Naive thymus-derived CD4-positive, alpha-beta T cell (primary cell): ENCODE measurements around the gene SSC5D. TPM values are rescaled to one million over a fixed set of nuclear protein-coding genes. Genes with fewer than 3 reads are reported as not detected.

Experiments used
- ATAC-seq: fragments of 150-1000 bp; cut with Tn5 transposase; 2 replicates; pipeline ENCODE4 v1.10.0; 2021; ENCODE audit warnings: mild to moderate bottlenecking, moderate library complexity
- CTCF ChIA-PET: fragments of 350-600 bp; sonication (Branson Sonifier 250); formaldehyde crosslinking; loops from one replicate; lab custom pipeline; 2021; ENCODE audit warnings: antibody characterized with exemption; lab: Charles Lee
- POLR2A ChIA-PET: fragments of 350-600 bp; sonication (Branson Sonifier 250); formaldehyde crosslinking; loops from one replicate; lab custom pipeline; 2021; ENCODE audit warnings: antibody characterized with exemption, inconsistent platforms; lab: Charles Lee
- DNase-seq, 9 donors: peaks; one replicate each; pipeline versions ENCODE4 v3.0.0 to v3.0.0-alpha.2; 2020 to 2022; ENCODE audit warnings: mixed read lengths in 1 of 9
- H3K27ac ChIP-seq: one replicate; pipeline ENCODE4 v1.7.0; 2013; ENCODE audit warnings: mild to moderate bottlenecking, low read depth, low read length, moderate library complexity
- H3K27me3 ChIP-seq, 2 donors: one replicate each; pipeline ENCODE4 v1.7.0; 2013; ENCODE audit warnings: low read length in 2 of 2, mild to moderate bottlenecking in 2 of 2, moderate library complexity in 2 of 2; ENCODE audit not compliant: control insufficient read depth in 2 of 2, insufficient read depth in 2 of 2
- H3K36me3 ChIP-seq, 3 experiments: 1 replicate in 2 of 3; 2 replicates in 1 of 3; pipeline ENCODE4 v1.7.0; 2013; ENCODE audit warnings: low read length in 3 of 3, mild to moderate bottlenecking in 3 of 3, moderate library complexity in 1 of 3; ENCODE audit not compliant: insufficient read depth in 3 of 3, control insufficient read depth in 2 of 3
- H3K4me1 ChIP-seq, 2 donors: one replicate each; pipeline ENCODE4 v1.7.0; 2013; ENCODE audit warnings: low read length in 2 of 2, mild to moderate bottlenecking in 2 of 2, moderate library complexity in 1 of 2; ENCODE audit not compliant: control insufficient read depth in 2 of 2, insufficient read depth in 2 of 2
- H3K4me3 ChIP-seq: 2 replicates; pipeline ENCODE4 v1.7.0; 2013; ENCODE audit warnings: mild to moderate bottlenecking, low read length
- H3K9me3 ChIP-seq, 3 experiments: 1 replicate in 2 of 3; 2 replicates in 1 of 3; pipeline ENCODE4 v1.7.0; 2013; ENCODE audit warnings: low read length in 3 of 3; ENCODE audit not compliant: control insufficient read depth in 2 of 3
- H3K27ac Mint-ChIP-seq, 9 donors: one replicate each; pipeline ENCODE4 v1.8.0; 2020 to 2022; ENCODE audit warnings: mixed read lengths in 9 of 9, mild to moderate bottlenecking in 8 of 9, moderate library complexity in 5 of 9, inconsistent platforms in 2 of 9
- H3K27me3 Mint-ChIP-seq, 5 donors: one replicate each; pipeline ENCODE4 v1.8.0; 2021 to 2022; ENCODE audit warnings: mixed read lengths in 5 of 5, mild to moderate bottlenecking in 1 of 5
- H3K36me3 Mint-ChIP-seq, 5 donors: one replicate each; pipeline ENCODE4 v1.8.0; 2020 to 2022; ENCODE audit warnings: mixed read lengths in 5 of 5, mild to moderate bottlenecking in 3 of 5, inconsistent platforms in 1 of 5
- H3K4me1 Mint-ChIP-seq, 7 donors: one replicate each; pipeline ENCODE4 v1.8.0; 2020 to 2022; ENCODE audit warnings: mixed read lengths in 7 of 7, mild to moderate bottlenecking in 3 of 7, inconsistent platforms in 1 of 7
- H3K4me3 Mint-ChIP-seq, 10 donors: one replicate each; pipeline ENCODE4 v1.8.0; 2020 to 2022; ENCODE audit warnings: mild to moderate bottlenecking in 10 of 10, mixed read lengths in 10 of 10, moderate library complexity in 6 of 10, inconsistent platforms in 2 of 10
- H3K9me3 Mint-ChIP-seq, 11 donors: one replicate each; pipeline ENCODE4 v1.8.0; 2020 to 2022; ENCODE audit warnings: mixed read lengths in 11 of 11, mild to moderate bottlenecking in 4 of 11, inconsistent platforms in 1 of 11, moderate library complexity in 1 of 11
- intact Hi-C, 2 donors: fragments of 100-400 bp; cut with micrococcal nuclease; formaldehyde crosslinking; loops; one replicate each; pipeline ENCODE4 v1.15.1; 2023
- polyA plus RNA-seq, 2 donors: library from polyadenylated mRNA; unstranded; fragments of 300-500 nt; fragmentation: Illumina TruSeq; gene quantifications; one replicate each; pipeline ENCODE4 v1.2.3, GENCODE V29; 2021
- total RNA-seq, 6 experiments: library from RNA in 5 of 6; stranded (reverse) in 5 of 6; gene quantifications; 1 replicate in 5 of 6; 2 replicates in 1 of 6; pipeline ENCODE4 v1.2.3 and lab custom pipeline; 2021 to 2026

Gene SSC5D
- total and polyA plus RNA-seq, 7 experiments from 2014 or later, result 0.21 to 0.48 (median 0.35) TPM; not detected in 2

- no peaks in the 10 kb centered on the region for H3K9me3 Mint-ChIP-seq
- no peak for DNase-seq
- ChIA-PET POLR2A (interaction anchor here (1.0 to 1.1 kb wide), 2 partner anchors 105 to 113 kb away, joined by 3 to 4 read pairs; partner anchors contain the start of gene ZNF784), CTCF (interaction anchor here (0.6 to 1.0 kb wide), 4 partner anchors 16 to 734 kb away, joined by 3 to 7 read pairs (median 4); no protein-coding TSS in a partner anchor)
- H3K4me3 ChIP-seq, result no peak overlapping the region
- no peaks in the 10 kb centered on the region for H3K36me3 Mint-ChIP-seq
- no peaks in the 10 kb centered on the region for H3K27me3 ChIP-seq
- H3K4me3 Mint-ChIP-seq, result no peak overlapping the region
- H3K4me1 ChIP-seq, result peaks cover 3 to 4% of the 10 kb centered on the region in 2 donors
- no peaks in the 10 kb centered on the region for H3K9me3 ChIP-seq
- no peak overlapping the region for H3K27ac ChIP-seq
- no peaks in the 10 kb centered on the region for H3K36me3 ChIP-seq
- intact Hi-C loops, result loop anchor here in 1 of 2 donors (5.0 kb wide), 1 partner anchor 68 kb away; no protein-coding TSS in a partner anchor
- ATAC-seq, result no peak
- H3K27me3 Mint-ChIP-seq, result peaks cover 0 to 5% (median 3%) of the 10 kb centered on the region in 5 donors
- H3K27ac Mint-ChIP-seq, result no peak overlapping the region
- peaks cover 0 to 4% (median 4%) of the 10 kb centered on the region in 7 donors for H3K4me1 Mint-ChIP-seq
These were observed 31.4 kb downstream of the SSC5D start for GRCh38 chr19:55519451-55520311.

- Histone ChIP-seq H3K36me3 (no peaks in the 10 kb centered on the region), H3K4me1 (peaks cover 3 to 4% of the 10 kb centered on the region in 2 donors), H3K4me3 (no peak overlapping the region), H3K27ac (no peak overlapping the region), H3K9me3 (no peaks in the 10 kb centered on the region), H3K27me3 (no peaks in the 10 kb centered on the region)
- no peaks in the 10 kb centered on the region for H3K36me3 Mint-ChIP-seq
- peaks cover 0 to 9% (median 3%) of the 10 kb centered on the region in 5 donors for H3K27me3 Mint-ChIP-seq
- H3K27ac Mint-ChIP-seq, result no peak overlapping the region
- ChIA-PET CTCF (interaction anchor here (0.6 to 0.9 kb wide), 2 partner anchors 17 to 733 kb away, joined by 3 to 4 read pairs; no protein-coding TSS in a partner anchor), POLR2A (interaction anchor here (1.1 kb wide), 1 partner anchor 104 kb away, joined by 3 read pairs; the partner anchor contains the start of gene ZNF784)
- intact Hi-C loops, result no loop called here
- H3K9me3 Mint-ChIP-seq, result no peaks in the 10 kb centered on the region
- H3K4me1 Mint-ChIP-seq, result peaks cover 0 to 4% (median 4%) of the 10 kb centered on the region in 7 donors
- DNase-seq (no peak), ATAC-seq (no peak)
- H3K4me3 Mint-ChIP-seq, result no peak overlapping the region
These were observed 32.6 kb downstream of the SSC5D start for GRCh38 chr19:55520691-55521292.

GRCh38 chr19:55525289-55526101 lies 37.3 kb downstream of the SSC5D start:
- Mint-ChIP-seq H3K27ac (no peak overlapping the region), H3K27me3 (peaks cover 0 to 9% (median 3%) of the 10 kb centered on the region in 5 donors), H3K36me3 (no peaks in the 10 kb centered on the region), H3K4me3 (no peak overlapping the region), H3K9me3 (no peaks in the 10 kb centered on the region), H3K4me1 (no peaks in the 10 kb centered on the region)
- ChIA-PET CTCF (no interaction called here), POLR2A (interaction anchor here (0.5 kb wide), 1 partner anchor 1044 kb away, joined by 4 read pairs; no protein-coding TSS in a partner anchor)
- no peaks in the 10 kb centered on the region for H3K27me3 ChIP-seq
- intact Hi-C loops, result no loop called here
- H3K27ac ChIP-seq, result no peak overlapping the region
- no peaks in the 10 kb centered on the region for H3K9me3 ChIP-seq
- no peaks in the 10 kb centered on the region for H3K4me1 ChIP-seq
- no peak for ATAC-seq
- no peak overlapping the region for H3K4me3 ChIP-seq
- no peak for DNase-seq
- no peaks in the 10 kb centered on the region for H3K36me3 ChIP-seq

- ChIA-PET POLR2A (interaction anchor here (0.5 kb wide), 1 partner anchor 1045 kb away, joined by 4 read pairs; no protein-coding TSS in a partner anchor), CTCF (no interaction called here)
- Mint-ChIP-seq H3K36me3 (no peaks in the 10 kb centered on the region), H3K27me3 (peaks cover 0 to 9% (median 3%) of the 10 kb centered on the region in 5 donors), H3K4me1 (no peaks in the 10 kb centered on the region), H3K4me3 (no peak overlapping the region), H3K27ac (no peak overlapping the region), H3K9me3 (no peaks in the 10 kb centered on the region)
- Histone ChIP-seq H3K4me3 (no peak overlapping the region), H3K27me3 (no peaks in the 10 kb centered on the region), H3K4me1 (no peaks in the 10 kb centered on the region), H3K36me3 (no peaks in the 10 kb centered on the region), H3K27ac (no peak overlapping the region), H3K9me3 (no peaks in the 10 kb centered on the region)
- DNase-seq (no peak), ATAC-seq (no peak)
- intact Hi-C loops, result no loop called here
These were observed 38.3 kb downstream of the SSC5D start for GRCh38 chr19:55526216-55527196.

GRCh38 chr19:55527197-55528029 lies 39.2 kb downstream of the SSC5D start:
- Mint-ChIP-seq H3K27ac (no peak overlapping the region), H3K4me3 (no peak overlapping the region), H3K27me3 (peaks cover 0 to 9% (median 3%) of the 10 kb centered on the region in 5 donors), H3K4me1 (no peaks in the 10 kb centered on the region), H3K36me3 (no peaks in the 10 kb centered on the region), H3K9me3 (no peaks in the 10 kb centered on the region)
- DNase-seq (no peak), ATAC-seq (no peak)
- no peaks in the 10 kb centered on the region for H3K36me3 ChIP-seq
- no peaks in the 10 kb centered on the region for H3K4me1 ChIP-seq
- no peak overlapping the region for H3K4me3 ChIP-seq
- no peaks in the 10 kb centered on the region for H3K9me3 ChIP-seq
- ChIA-PET POLR2A (no interaction called here), CTCF (no interaction called here)
- no peaks in the 10 kb centered on the region for H3K27me3 ChIP-seq
- intact Hi-C loops, result no loop called here
- H3K27ac ChIP-seq, result no peak overlapping the region
